WTC11 (cell line): Measurements from ENCODE around the gene ATRX. TPM values are rescaled to one million over a fixed set of nuclear protein-coding genes. Genes with fewer than 3 reads are reported as not detected.

Source experiments
- ATAC-seq: fragments of 200-7000 bp; cut with Tn5 transposase; 2 replicates; pipeline ENCODE4 v1.10.0; 2021; ENCODE audit warnings: mild to moderate bottlenecking, moderate library complexity
- CTCF ChIA-PET: fragments of 300-600 bp; sonication (Branson Sonifier 250); formaldehyde crosslinking; loops from one replicate; lab custom pipeline; 2021; ENCODE audit warnings: antibody characterized with exemption; lab: Charles Lee
- POLR2A ChIA-PET: fragments of 350-600 bp; sonication (Branson Sonifier 250); formaldehyde crosslinking; loops from one replicate; lab custom pipeline; 2021; ENCODE audit warnings: antibody characterized with exemption; lab: Charles Lee
- DNase-seq: peaks from one replicate; pipeline ENCODE4 v3.0.0; 2021; ENCODE audit warnings: low spot score
- H3K27ac Mint-ChIP-seq: 2 replicates; pipeline ENCODE4 v1.8.0; 2021; ENCODE audit warnings: mixed read lengths
- H3K27me3 Mint-ChIP-seq: 2 replicates; pipeline ENCODE4 v1.8.0; 2021; ENCODE audit warnings: low read depth, mild to moderate bottlenecking, moderate library complexity, mixed read lengths
- H3K36me3 Mint-ChIP-seq: 2 replicates; pipeline ENCODE4 v1.8.0; 2021; ENCODE audit warnings: mixed read lengths
- H3K4me1 Mint-ChIP-seq: 2 replicates; pipeline ENCODE4 v1.8.0; 2022; ENCODE audit warnings: mixed read lengths
- H3K4me3 Mint-ChIP-seq: 2 replicates; pipeline ENCODE4 v1.8.0; 2021; ENCODE audit warnings: mild to moderate bottlenecking, moderate library complexity, mixed read lengths
- H3K9me3 Mint-ChIP-seq: 2 replicates; pipeline ENCODE4 v1.8.0; 2021; ENCODE audit warnings: mixed read lengths
- ATF2 ChIP-seq: sonication (generic); formaldehyde crosslinking; IDR thresholded peaks from 2 replicates; pipeline ENCODE4 v1.8.1; 2022; ENCODE audit warnings: low read depth, missing genetic modification reagents, borderline replicate concordance
- ATF3 ChIP-seq: sonication (generic); formaldehyde crosslinking; conservative IDR thresholded peaks from 2 replicates; pipeline ENCODE4 v1.8.1; 2022; ENCODE audit warnings: mild to moderate bottlenecking, missing genetic modification reagents
- ATF6 ChIP-seq: sonication (generic); formaldehyde crosslinking; IDR thresholded peaks from 2 replicates; pipeline ENCODE4 v1.8.1; 2023; ENCODE audit warnings: mild to moderate bottlenecking, missing genetic modification reagents
- CBFB ChIP-seq: sonication (generic); formaldehyde crosslinking; IDR thresholded peaks from 2 replicates; pipeline ENCODE4 v1.8.1; 2022; ENCODE audit warnings: mild to moderate bottlenecking, low read depth, missing genetic modification reagents
- CTCF ChIP-seq: fragments of 200-600 bp; IDR thresholded peaks from 2 replicates; pipeline ENCODE4 v1.8.0; 2022; ENCODE audit warnings: antibody characterized with exemption
- E2F4 ChIP-seq: sonication (generic); formaldehyde crosslinking; IDR thresholded peaks from 2 replicates; pipeline ENCODE4 v1.8.1; 2022; ENCODE audit warnings: low read depth, mild to moderate bottlenecking, moderate library complexity, missing genetic modification reagents, borderline replicate concordance
- ERG ChIP-seq: fragments of 250-450 bp; sonication (Bioruptor Pico); IDR thresholded peaks from 2 replicates; pipeline ENCODE4 v1.8.0; 2021; ENCODE audit warnings: mild to moderate bottlenecking
- ESRRA ChIP-seq: sonication (generic); formaldehyde crosslinking; IDR thresholded peaks from 2 replicates; pipeline ENCODE4 v1.8.1; 2022; ENCODE audit warnings: mild to moderate bottlenecking, missing genetic modification reagents, borderline replicate concordance
- HMGA2 ChIP-seq: fragments of 250-450 bp; sonication (Bioruptor Pico); IDR thresholded peaks from 2 replicates; pipeline ENCODE4 v1.4.0; 2021; ENCODE audit warnings: mild to moderate bottlenecking, moderate library complexity
- IRF2 ChIP-seq: sonication (generic); formaldehyde crosslinking; IDR thresholded peaks from 2 replicates; pipeline ENCODE4 v1.8.0; 2022; ENCODE audit warnings: low read depth, missing genetic modification reagents, borderline replicate concordance
- JAZF1 ChIP-seq: fragments of 250-450 bp; sonication (Bioruptor Pico); IDR thresholded peaks from 2 replicates; pipeline ENCODE4 v1.9.0; 2021; ENCODE audit warnings: moderate library complexity, mild to moderate bottlenecking, inconsistent platforms
- MLX ChIP-seq: sonication (generic); formaldehyde crosslinking; IDR thresholded peaks from 2 replicates; pipeline ENCODE4 v1.8.1; 2023; ENCODE audit warnings: mild to moderate bottlenecking, missing genetic modification reagents, moderate library complexity
- NFATC4 ChIP-seq: fragments of 250-450 bp; sonication (Bioruptor Pico); IDR thresholded peaks from 2 replicates; pipeline ENCODE4 v1.9.0; 2021; ENCODE audit warnings: mild to moderate bottlenecking
- NFE2L1 ChIP-seq: sonication (generic); formaldehyde crosslinking; IDR thresholded peaks from 2 replicates; pipeline ENCODE4 v1.8.1; 2023; ENCODE audit warnings: missing genetic modification reagents
- PREB ChIP-seq: sonication (generic); formaldehyde crosslinking; IDR thresholded peaks from 2 replicates; pipeline ENCODE4 v1.8.1; 2022; ENCODE audit warnings: mild to moderate bottlenecking, missing genetic modification reagents, moderate library complexity, borderline replicate concordance
- TEAD4 ChIP-seq: sonication (generic); formaldehyde crosslinking; IDR thresholded peaks from 2 replicates; pipeline ENCODE4 v1.8.0; 2022; ENCODE audit warnings: mild to moderate bottlenecking, missing genetic modification reagents
- ZNF416 ChIP-seq: fragments of 250-450 bp; sonication (Bioruptor Pico); IDR thresholded peaks from 2 replicates; pipeline ENCODE4 v1.9.0; 2021; ENCODE audit warnings: mild to moderate bottlenecking, inconsistent platforms
- ZNF423 ChIP-seq: fragments of 250-450 bp; sonication (Bioruptor Pico); IDR thresholded peaks from 2 replicates; pipeline ENCODE4 v2.1.2; 2022; ENCODE audit warnings: mild to moderate bottlenecking, moderate library complexity
- ZNF425 ChIP-seq: fragments of 250-450 bp; sonication (Bioruptor Pico); conservative IDR thresholded peaks from 2 replicates; pipeline ENCODE4 v1.9.0; 2021; ENCODE audit warnings: mild to moderate bottlenecking
- ZNF512 ChIP-seq: sonication (generic); formaldehyde crosslinking; IDR thresholded peaks from 2 replicates; pipeline ENCODE4 v1.8.1; 2022; ENCODE audit warnings: missing genetic modification reagents, borderline replicate concordance
- total RNA-seq: library from RNA; stranded (reverse); gene quantifications from 3 replicates; pipeline ENCODE4 v1.2.3, GENCODE V29; 2021

ATRX gene
- total RNA-seq, 1 experiment from 2014 or later: 96.6 TPM

GRCh38 chrX:77694491-77694890 is 91.5 kb downstream of the ATRX start:
- no peak overlapping the region; the same call in 1 of the 2 replicates for H3K27ac Mint-ChIP-seq
- no peak for DNase-seq
- H3K9me3 Mint-ChIP-seq: no peaks in the 10 kb centered on the region
- no peak overlapping the region for H3K4me3 Mint-ChIP-seq
- no peaks in the 10 kb centered on the region for H3K27me3 Mint-ChIP-seq
- H3K36me3 Mint-ChIP-seq: peaks cover 7% of the 10 kb centered on the region
- POLR2A ChIA-PET: no interaction called here
- TF ChIP-seq ATF2 (no peak), ATF3 (CRISPR knock-in tag) (no peak), IRF2 (no peak), NFE2L1 (CRISPR knock-in tag) (no peak), ZNF416 (CRISPR knock-in tag) (no peak), ATF6 (CRISPR knock-in tag) (no peak), PREB (no peak), JAZF1 (CRISPR knock-in tag) (no peak), ZNF423 (CRISPR knock-in tag) (no peak), HMGA2 (CRISPR knock-in tag) (no peak), TEAD4 (CRISPR knock-in tag) (no peak), MLX (CRISPR knock-in tag) (no peak), ESRRA (CRISPR knock-in tag) (no peak), CTCF (no peak), CBFB (no peak), ERG (CRISPR knock-in tag) (no peak)
- TF ChIP-seq, all 79 proteins: peak for 0
- ATAC-seq: no peak
- CTCF ChIA-PET: interaction anchor here (0.6 kb wide), 1 partner anchor 103 kb away, joined by 3 read pairs; no protein-coding TSS in a partner anchor
- H3K4me1 Mint-ChIP-seq: no peaks in the 10 kb centered on the region

- CTCF ChIA-PET: no interaction called here
- Mint-ChIP-seq H3K9me3 (no peaks in the 10 kb centered on the region), H3K27ac (no peak overlapping the region), H3K27me3 (no peaks in the 10 kb centered on the region), H3K4me1 (no peaks in the 10 kb centered on the region), H3K4me3 (no peak overlapping the region), H3K36me3 (peaks cover 9% of the 10 kb centered on the region)
- POLR2A ChIA-PET: no interaction called here
- no peak for DNase-seq
- no peak for ATAC-seq
- TF ChIP-seq ZNF425 (CRISPR knock-in tag) (no peak), E2F4 (CRISPR knock-in tag) (no peak), NFATC4 (CRISPR knock-in tag) (no peak), ZNF512 (CRISPR knock-in tag) (no peak)
Measured at GRCh38 chrX:77693594-77693993, 92.4 kb downstream of the ATRX start.
